ENCODE results near the gene PCBP3.

PCBP3 gene

GRCh38 chr21:45867671-45868081 is 224.2 kb downstream of the PCBP3 start:
- no peak for DNase-seq (ENCODE audit: low read depth in 2 of 2)
- no peak for TF ChIP-seq CTCF (IDR thresholded peaks at IDR 0.05; ENCODE audit: low read depth, low read length)
- no peak overlapping the region for H3K4me3 ChIP-seq (replicated peaks in 1 of 2; ENCODE audit: low read depth in 2 of 2, low read length in 2 of 2)

GRCh38 chr21:45868086-45868485 is 224.6 kb downstream of the PCBP3 start:
- DNase-seq (ENCODE audit: low read depth in 2 of 2): no peak
- no peak overlapping the region for H3K4me3 ChIP-seq (replicated peaks in 1 of 2; ENCODE audit: low read depth in 2 of 2, low read length in 2 of 2)
- TF ChIP-seq CTCF (IDR thresholded peaks at IDR 0.05; ENCODE audit: low read depth, low read length): no peak

DNA sequence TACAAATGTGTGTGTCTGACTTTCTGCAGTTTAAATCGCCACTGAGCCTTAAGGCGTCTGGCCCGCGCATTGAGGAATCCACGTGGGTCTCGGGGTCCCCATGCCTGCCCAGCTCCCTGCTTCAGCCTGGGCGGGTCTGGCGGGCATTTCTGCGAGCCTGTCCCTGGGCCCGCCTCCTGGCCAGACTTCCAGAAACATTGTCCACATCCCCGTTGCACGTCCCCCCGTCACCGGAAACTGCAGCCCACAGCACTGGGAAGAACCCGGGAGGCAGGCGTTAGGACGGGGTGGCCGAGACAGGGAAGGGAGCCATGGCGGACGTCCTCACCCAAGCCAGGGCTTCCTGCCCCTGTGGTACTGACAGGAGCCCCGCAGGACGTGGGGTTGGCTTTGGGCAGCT is 225.0 kb downstream of the PCBP3 start:
- no peak overlapping the region for H3K4me3 ChIP-seq (replicated peaks in 1 of 2; ENCODE audit: low read depth in 2 of 2, low read length in 2 of 2)
- no peak for TF ChIP-seq CTCF (IDR thresholded peaks at IDR 0.05; ENCODE audit: low read depth, low read length)
- DNase-seq (ENCODE audit: low read depth in 2 of 2): no peak

DNA sequence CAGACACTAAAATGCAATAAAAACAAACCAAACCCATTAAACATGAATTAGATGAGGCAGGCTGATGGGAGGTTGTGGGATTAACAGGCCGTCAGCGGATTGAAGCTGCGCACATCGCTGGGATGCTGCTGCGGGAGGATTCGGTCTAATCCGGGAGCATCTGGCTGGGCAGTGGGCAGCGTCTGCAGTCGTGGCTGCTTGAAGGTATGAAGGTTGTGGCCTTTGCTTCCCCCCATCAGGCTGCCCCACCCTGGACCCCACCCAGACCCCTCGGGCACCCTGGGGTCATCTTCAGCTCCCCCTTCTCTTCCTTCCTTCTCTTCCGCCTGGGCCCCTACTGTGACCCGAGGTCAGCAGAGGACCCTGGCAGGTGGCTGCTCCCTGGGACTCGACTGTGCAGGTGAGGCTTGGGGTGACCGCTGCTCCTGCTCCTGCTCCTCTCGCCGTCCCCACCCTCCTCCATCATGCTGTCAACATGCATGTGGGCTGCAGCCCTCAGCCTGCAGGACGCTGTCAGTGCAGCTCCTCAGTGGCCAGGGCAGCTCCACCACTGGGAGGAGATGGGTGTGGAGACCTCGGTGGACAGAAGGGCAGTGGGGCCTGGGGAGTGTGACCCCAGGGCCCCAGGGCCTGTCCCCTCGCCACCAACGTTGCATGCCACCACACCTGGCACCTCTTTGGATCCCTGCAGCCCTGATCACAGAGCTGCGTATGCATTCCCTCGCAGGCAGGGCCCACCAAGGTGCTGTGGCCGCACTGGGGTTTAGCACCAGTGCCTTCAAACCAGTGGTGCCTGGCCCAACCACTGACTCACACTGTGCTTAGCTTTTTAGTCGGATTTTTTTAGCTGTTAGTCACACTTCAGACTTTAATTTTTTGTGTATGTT is 225.8 kb downstream of the PCBP3 start:
- H3K4me3 ChIP-seq (replicated peaks in 1 of 2; ENCODE audit: low read depth in 2 of 2, low read length in 2 of 2): no peak overlapping the region
- TF ChIP-seq CTCF (IDR thresholded peaks at IDR 0.05; ENCODE audit: low read depth, low read length): no peak
- peak; percentile 39 to 70 for DNase-seq (ENCODE audit: low read depth in 2 of 2)

DNA sequence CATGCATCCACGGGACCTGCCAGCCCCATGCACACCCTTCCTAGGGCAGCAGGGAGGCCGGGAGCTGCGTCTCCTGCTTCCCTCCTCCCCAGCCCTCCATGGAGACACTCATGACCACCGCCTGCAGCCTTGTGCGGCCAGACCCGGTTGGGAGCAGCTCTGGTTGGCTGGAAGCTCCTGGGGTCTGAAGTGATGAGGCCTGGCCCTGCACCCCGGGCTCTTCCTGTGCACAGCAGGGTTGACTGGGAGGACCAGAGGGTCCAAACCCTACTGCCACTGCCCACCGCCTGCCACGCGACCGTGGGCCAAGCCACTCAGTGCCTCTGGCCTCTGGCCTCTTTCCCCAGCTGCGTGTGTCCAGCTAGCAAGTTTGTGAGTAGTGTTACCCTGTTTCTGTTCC is 226.9 kb downstream of the PCBP3 start:
- TF ChIP-seq CTCF (IDR thresholded peaks at IDR 0.05; ENCODE audit: low read depth, low read length): no peak
- no peak overlapping the region for H3K4me3 ChIP-seq (replicated peaks in 1 of 2; ENCODE audit: low read depth in 2 of 2, low read length in 2 of 2)
- no peak for DNase-seq (ENCODE audit: low read depth in 2 of 2)

DNA sequence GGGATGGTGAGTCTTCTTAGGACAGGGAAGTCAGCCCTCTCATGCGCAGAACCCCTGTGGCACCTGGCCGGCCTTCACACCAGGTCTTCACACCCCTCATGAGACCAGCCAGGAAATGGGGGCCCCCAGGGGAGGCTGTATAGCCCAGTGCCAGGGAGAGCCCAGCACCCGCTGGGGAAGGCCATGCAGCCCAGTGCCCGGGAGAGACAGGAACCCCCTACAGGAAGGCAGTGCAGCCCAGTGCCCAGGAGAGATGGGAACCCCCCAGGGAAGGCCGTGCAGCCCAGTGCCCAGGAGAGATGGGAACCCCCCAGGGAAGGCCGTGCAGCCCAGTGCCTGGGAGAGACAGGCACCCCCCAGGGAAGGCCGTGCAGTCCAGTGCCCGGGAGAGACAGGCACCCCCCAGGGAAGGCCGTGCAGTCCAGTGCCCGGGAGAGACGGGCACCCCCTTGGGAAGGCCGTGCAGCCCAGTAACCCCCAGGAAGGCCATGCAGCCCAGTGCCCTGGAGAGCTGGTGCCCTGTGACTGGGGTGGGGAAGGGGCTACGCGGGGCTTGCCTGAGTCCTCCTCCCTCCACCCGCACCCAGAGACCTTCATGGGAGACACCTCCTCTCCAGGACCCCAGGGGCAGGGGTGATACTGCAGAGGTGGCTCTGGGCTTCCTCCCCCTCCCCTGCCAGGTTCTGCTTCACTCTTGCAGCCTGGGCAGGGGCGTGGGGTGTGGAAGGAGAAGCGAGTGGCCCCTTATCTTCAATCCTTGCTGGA is 227.5 kb downstream of the PCBP3 start:
- TF ChIP-seq CTCF (IDR thresholded peaks at IDR 0.05; ENCODE audit: low read depth, low read length): no peak
- DNase-seq (ENCODE audit: low read depth in 2 of 2): no peak
- H3K4me3 ChIP-seq (replicated peaks in 1 of 2; ENCODE audit: low read depth in 2 of 2, low read length in 2 of 2): no peak overlapping the region

Measured in cardiac fibroblast (primary cell).